Measurements from ENCODE around the gene TRAF4. TPM values are rescaled to one million over a fixed set of nuclear protein-coding genes. Genes with fewer than 3 reads are reported as not detected.
"Not testable (repeated sequence)": the region's sequence is repeated elsewhere in the genome, so short reads cannot be mapped to it uniquely, and the experiment has no call there.

The TRAF4 gene
- total RNA-seq, 1 donor: 21.3 TPM

GRCh38 chr17:28735242-28735722, 8.5 kb upstream of the TRAF4 start:
- no peak overlapping the region for H3K4me3 ChIP-seq (ENCODE audit: low read depth, low read length)
- no peak for DNase-seq (ENCODE audit: low read depth)
- TF ChIP-seq CTCF (IDR thresholded peaks at IDR 0.05; ENCODE audit: insufficient read depth, low read length): no peak

- H3K4me3 ChIP-seq (ENCODE audit: low read depth, low read length); DNase-seq (ENCODE audit: low read depth): not testable (repeated sequence)
Observed at GRCh38 chr17:28735913-28736769, 7.7 kb upstream of the TRAF4 start.

GRCh38 chr17:28737316-28737715, 6.5 kb upstream of the TRAF4 start:
- no peak for DNase-seq (ENCODE audit: low read depth)
- H3K4me3 ChIP-seq (ENCODE audit: low read depth, low read length): no peak overlapping the region
- TF ChIP-seq CTCF (IDR thresholded peaks at IDR 0.05; ENCODE audit: insufficient read depth, low read length): no peak

- no peak for TF ChIP-seq CTCF (IDR thresholded peaks at IDR 0.05; ENCODE audit: insufficient read depth, low read length)
- H3K4me3 ChIP-seq (ENCODE audit: low read depth, low read length): no peak overlapping the region
- no peak for DNase-seq (ENCODE audit: low read depth)
Observed at GRCh38 chr17:28737770-28738679, 5.8 kb upstream of the TRAF4 start.

GRCh38 chr17:28738680-28739384, 5.0 kb upstream of the TRAF4 start:
- no peak for DNase-seq (ENCODE audit: low read depth)
- TF ChIP-seq CTCF (IDR thresholded peaks at IDR 0.05; ENCODE audit: insufficient read depth, low read length): no peak
- H3K4me3 ChIP-seq (ENCODE audit: low read depth, low read length): no peak overlapping the region

- DNase-seq (ENCODE audit: low read depth): no peak
- no peak overlapping the region for H3K4me3 ChIP-seq (ENCODE audit: low read depth, low read length)
- no peak for TF ChIP-seq CTCF (IDR thresholded peaks at IDR 0.05; ENCODE audit: insufficient read depth, low read length)
Observed at GRCh38 chr17:28740406-28741357, 3.1 kb upstream of the TRAF4 start.

Measured in fibroblast of the aortic adventitia (primary cell).